22Rv1 (cell line): ENCODE results near the gene TDRD1.

Source experiments
- H3K27ac ChIP-seq: fragments of 450-650 bp; 2 replicates; pipeline ENCODE4 v1.5.1; 2017
- CTCF ChIP-seq: fragments of 450-650 bp; IDR thresholded peaks from 2 replicates; pipeline ENCODE4 v1.5.1; 2017; ENCODE audit warnings: mild to moderate bottlenecking
- ZFX ChIP-seq: fragments of 450-650 bp; IDR thresholded peaks from 2 replicates; pipeline ENCODE4 v1.6.1; 2017; ENCODE audit warnings: antibody characterized with exemption, borderline replicate concordance

Gene TDRD1

GRCh38 chr10:114271779-114272167 lies 92.6 kb downstream of the TDRD1 start:
- no peak for TF ChIP-seq CTCF
- no peak for TF ChIP-seq ZFX
- peak overlapping the region; percentile 35; the same call in 1 of the 2 replicates for H3K27ac ChIP-seq

GRCh38 chr10:114272696-114273095 lies 93.5 kb downstream of the TDRD1 start:
- TF ChIP-seq CTCF, result no peak
- no peak for TF ChIP-seq ZFX
- no peak overlapping the region for H3K27ac ChIP-seq

- TF ChIP-seq CTCF, result no peak
- TF ChIP-seq ZFX, result no peak
Measured at GRCh38 chr10:114273910-114274309, 94.8 kb downstream of the TDRD1 start.

GRCh38 chr10:114274616-114275453 lies 95.7 kb downstream of the TDRD1 start:
- H3K27ac ChIP-seq, result no peak overlapping the region
- TF ChIP-seq ZFX, result no peak
- no peak for TF ChIP-seq CTCF

More at GRCh38 chr10:114273910-114274309, 94.8 kb downstream of the TDRD1 start:
- H3K27ac ChIP-seq, result no peak overlapping the region

- H3K27ac ChIP-seq, result no peak overlapping the region
- no peak for TF ChIP-seq CTCF
- no peak for TF ChIP-seq ZFX
Measured at GRCh38 chr10:114276066-114276465, 96.9 kb downstream of the TDRD1 start.

- H3K27ac ChIP-seq, result no peak overlapping the region
- TF ChIP-seq ZFX (no peak), CTCF (no peak)
Measured at GRCh38 chr10:114276671-114277070, 97.5 kb downstream of the TDRD1 start.

- H3K27ac ChIP-seq, result no peak overlapping the region
- TF ChIP-seq ZFX (no peak), CTCF (no peak)
Measured at GRCh38 chr10:114278140-114278883, 99.2 kb downstream of the TDRD1 start.
